ENCODE data around the gene NCAPD2. TPM values are rescaled to one million over a fixed set of nuclear protein-coding genes. Genes with fewer than 3 reads are reported as not detected.

Gene NCAPD2
- total and polyA plus RNA-seq, 2 donors, result 18.8 to 69.6 TPM

DNA sequence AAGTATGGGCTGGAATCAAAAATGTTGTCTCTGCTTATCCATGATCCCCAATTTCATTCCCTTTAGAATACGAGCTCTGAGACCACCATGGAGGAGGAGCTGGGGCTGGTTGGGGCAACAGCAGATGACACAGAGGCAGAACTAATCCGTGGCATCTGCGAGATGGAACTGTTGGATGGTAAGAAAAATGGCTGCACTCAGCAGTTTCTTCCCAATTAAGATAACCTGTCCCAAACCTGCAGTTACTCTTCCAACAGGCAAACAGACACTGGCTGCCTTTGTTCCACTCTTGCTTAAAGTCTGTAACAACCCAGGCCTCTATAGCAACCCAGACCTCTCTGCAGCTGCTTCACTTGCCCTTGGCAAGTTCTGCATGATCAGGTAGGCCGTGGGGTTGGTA, 33.8 kb downstream of the NCAPD2 start:
- Histone ChIP-seq H3K36me3 (ENCODE audit: control insufficient read depth in 2 of 2, insufficient read depth in 2 of 2, low read length in 1 of 2) (peaks cover 84 to 100% of the 10 kb centered on the region in 2 donors), H3K4me1 (ENCODE audit: control insufficient read depth in 2 of 2, insufficient read depth in 2 of 2, low read length in 2 of 2) (peaks cover 4 to 9% of the 10 kb centered on the region in 2 donors)

DNA sequence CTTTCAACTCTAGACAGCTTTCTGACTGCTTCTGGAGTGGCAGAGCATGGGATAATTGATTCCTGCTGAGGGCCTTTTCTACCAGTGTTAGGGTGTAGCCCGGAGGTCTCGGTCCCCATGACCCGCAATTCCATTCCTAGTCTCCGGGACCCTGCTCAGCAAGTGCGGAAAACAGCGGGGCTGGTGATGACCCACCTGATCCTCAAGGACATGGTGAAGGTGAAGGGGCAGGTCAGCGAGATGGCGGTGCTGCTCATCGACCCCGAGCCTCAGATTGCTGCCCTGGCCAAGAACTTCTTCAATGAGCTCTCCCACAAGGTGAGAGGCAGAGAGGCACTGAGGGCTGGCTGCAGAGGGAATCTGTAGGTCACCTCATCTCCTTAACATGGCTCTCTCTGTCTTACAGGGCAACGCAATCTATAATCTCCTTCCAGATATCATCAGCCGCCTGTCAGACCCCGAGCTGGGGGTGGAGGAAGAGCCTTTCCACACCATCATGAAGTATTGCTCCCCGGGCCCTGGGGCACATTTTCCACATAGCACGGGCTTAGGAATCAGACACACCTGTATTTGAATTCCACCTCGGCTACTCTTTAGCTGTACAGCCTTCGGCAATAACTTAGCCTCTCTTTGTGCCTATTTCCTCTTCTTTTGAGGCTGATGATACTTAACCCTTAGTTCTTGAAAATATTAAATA, 34.8 kb downstream of the NCAPD2 start:
- Histone ChIP-seq H3K4me1 (ENCODE audit: control insufficient read depth in 2 of 2, insufficient read depth in 2 of 2, low read length in 2 of 2) (peaks cover 14 to 19% of the 10 kb centered on the region in 2 donors), H3K9me3 (ENCODE audit: control insufficient read depth in 2 of 2, insufficient read depth in 1 of 2, low read length in 1 of 2) (peaks cover 0 to 3% of the 10 kb centered on the region in 2 donors), H3K27ac (ENCODE audit: low read depth in 1 of 2, low read length in 1 of 2) (no peak overlapping the region), H3K36me3 (ENCODE audit: control insufficient read depth in 2 of 2, insufficient read depth in 2 of 2, low read length in 1 of 2) (peaks cover 74 to 90% of the 10 kb centered on the region in 2 donors), H3K4me3 (ENCODE audit: low read length in 2 of 2) (no peak overlapping the region), H3K27me3 (ENCODE audit: control insufficient read depth in 2 of 2, insufficient read depth in 1 of 2, low read length in 1 of 2) (no peaks in the 10 kb centered on the region)
- 95% methylated on average over 17 of the region's 17 CpGs for WGBS
- DNase-seq (ENCODE audit: low read depth in 6 of 9, low spot score in 9 of 9), result no peak

More for the DNA sequence above, 33.8 kb downstream of the NCAPD2 start:
- 98% methylated on average over 4 of the region's 4 CpGs for WGBS
- no peak overlapping the region for H3K27ac ChIP-seq (ENCODE audit: low read depth in 1 of 2, low read length in 1 of 2)
- H3K4me3 ChIP-seq (ENCODE audit: low read length in 2 of 2), result no peak overlapping the region
- no peaks in the 10 kb centered on the region for H3K27me3 ChIP-seq (ENCODE audit: control insufficient read depth in 2 of 2, insufficient read depth in 1 of 2, low read length in 1 of 2)
- DNase-seq (ENCODE audit: low read depth in 6 of 9, low spot score in 9 of 9), result no peak
- peaks cover 0 to 3% of the 10 kb centered on the region in 2 donors for H3K9me3 ChIP-seq (ENCODE audit: control insufficient read depth in 2 of 2, insufficient read depth in 1 of 2, low read length in 1 of 2)

DNA sequence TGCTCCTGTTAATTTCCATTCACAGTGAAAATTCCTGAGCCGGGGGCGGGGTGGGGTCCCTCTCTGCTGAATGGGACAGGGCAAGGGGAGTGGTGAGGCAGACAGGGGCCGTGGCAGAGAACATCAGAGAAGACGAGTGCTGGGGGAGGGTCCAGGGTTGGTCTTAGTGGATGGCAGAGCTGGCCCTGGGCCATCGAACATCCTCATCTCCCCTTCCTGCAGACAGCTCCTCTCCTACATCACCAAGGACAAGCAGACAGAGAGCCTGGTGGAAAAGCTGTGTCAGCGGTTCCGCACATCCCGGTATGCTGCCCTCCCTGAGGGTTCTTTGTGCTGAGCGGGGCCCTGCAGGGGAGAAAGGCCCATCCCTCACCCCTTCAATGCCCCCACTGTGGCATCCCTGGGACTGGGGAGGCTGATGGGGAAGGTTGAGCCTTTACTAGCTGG, 35.4 kb downstream of the NCAPD2 start:
- H3K4me1 ChIP-seq (ENCODE audit: control insufficient read depth in 2 of 2, insufficient read depth in 2 of 2, low read length in 2 of 2), result peaks cover 14 to 24% of the 10 kb centered on the region in 2 donors
- peaks cover 0 to 3% of the 10 kb centered on the region in 2 donors for H3K9me3 ChIP-seq (ENCODE audit: control insufficient read depth in 2 of 2, insufficient read depth in 1 of 2, low read length in 1 of 2)
- H3K4me3 ChIP-seq (ENCODE audit: low read length in 2 of 2), result no peak overlapping the region
- DNase-seq (ENCODE audit: low read depth in 6 of 9, low spot score in 9 of 9), result no peak
- H3K36me3 ChIP-seq (ENCODE audit: control insufficient read depth in 2 of 2, insufficient read depth in 2 of 2, low read length in 1 of 2), result peaks cover 68 to 83% of the 10 kb centered on the region in 2 donors
- no peak overlapping the region for H3K27ac ChIP-seq (ENCODE audit: low read depth in 1 of 2, low read length in 1 of 2)
- 97% methylated on average over 9 of the region's 9 CpGs for WGBS
- H3K27me3 ChIP-seq (ENCODE audit: control insufficient read depth in 2 of 2, insufficient read depth in 1 of 2, low read length in 1 of 2), result no peaks in the 10 kb centered on the region

DNA sequence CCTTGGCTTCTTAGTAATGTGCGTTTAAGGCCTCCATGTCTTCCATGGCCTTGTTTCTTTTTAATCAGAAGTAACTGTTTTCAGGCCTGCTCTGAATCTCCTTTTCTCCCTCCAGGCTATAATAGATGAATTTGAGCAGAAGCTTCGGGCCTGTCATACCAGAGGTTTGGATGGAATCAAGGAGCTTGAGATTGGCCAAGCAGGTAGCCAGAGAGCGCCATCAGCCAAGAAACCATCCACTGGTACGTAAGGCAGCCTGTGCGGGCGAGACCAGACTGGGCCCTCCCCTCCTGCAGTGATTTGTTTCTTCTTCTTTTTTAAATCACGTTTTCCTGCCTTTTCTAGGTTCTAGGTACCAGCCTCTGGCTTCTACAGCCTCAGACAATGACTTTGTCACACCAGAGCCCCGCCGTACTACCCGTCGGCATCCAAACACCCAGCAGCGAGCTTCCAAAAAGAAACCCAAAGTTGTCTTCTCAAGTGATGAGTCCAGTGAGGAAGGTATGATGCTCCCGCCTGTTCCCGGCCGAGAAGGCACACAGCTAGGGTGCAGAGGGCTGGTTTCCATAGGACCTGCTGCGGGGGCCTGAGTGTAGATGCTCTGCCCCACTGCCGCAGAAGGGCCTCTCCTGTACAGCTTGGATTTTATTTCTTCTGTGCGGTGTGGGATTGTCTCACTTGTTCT, 36.8 kb downstream of the NCAPD2 start:
- Histone ChIP-seq H3K36me3 (ENCODE audit: control insufficient read depth in 2 of 2, insufficient read depth in 2 of 2, low read length in 1 of 2) (peaks cover 55 to 75% of the 10 kb centered on the region in 2 donors), H3K27ac (ENCODE audit: low read depth in 1 of 2, low read length in 1 of 2) (no peak overlapping the region), H3K27me3 (ENCODE audit: control insufficient read depth in 2 of 2, insufficient read depth in 1 of 2, low read length in 1 of 2) (no peaks in the 10 kb centered on the region), H3K4me3 (ENCODE audit: low read length in 2 of 2) (no peak overlapping the region), H3K9me3 (ENCODE audit: control insufficient read depth in 2 of 2, insufficient read depth in 1 of 2, low read length in 1 of 2) (peaks cover 0 to 3% of the 10 kb centered on the region in 2 donors), H3K4me1 (ENCODE audit: control insufficient read depth in 2 of 2, insufficient read depth in 2 of 2, low read length in 2 of 2) (peaks cover 19 to 30% of the 10 kb centered on the region in 2 donors)
- WGBS, result 98% methylated on average over 18 of the region's 18 CpGs
- DNase-seq (ENCODE audit: low read depth in 6 of 9, low spot score in 9 of 9), result no peak

DNA sequence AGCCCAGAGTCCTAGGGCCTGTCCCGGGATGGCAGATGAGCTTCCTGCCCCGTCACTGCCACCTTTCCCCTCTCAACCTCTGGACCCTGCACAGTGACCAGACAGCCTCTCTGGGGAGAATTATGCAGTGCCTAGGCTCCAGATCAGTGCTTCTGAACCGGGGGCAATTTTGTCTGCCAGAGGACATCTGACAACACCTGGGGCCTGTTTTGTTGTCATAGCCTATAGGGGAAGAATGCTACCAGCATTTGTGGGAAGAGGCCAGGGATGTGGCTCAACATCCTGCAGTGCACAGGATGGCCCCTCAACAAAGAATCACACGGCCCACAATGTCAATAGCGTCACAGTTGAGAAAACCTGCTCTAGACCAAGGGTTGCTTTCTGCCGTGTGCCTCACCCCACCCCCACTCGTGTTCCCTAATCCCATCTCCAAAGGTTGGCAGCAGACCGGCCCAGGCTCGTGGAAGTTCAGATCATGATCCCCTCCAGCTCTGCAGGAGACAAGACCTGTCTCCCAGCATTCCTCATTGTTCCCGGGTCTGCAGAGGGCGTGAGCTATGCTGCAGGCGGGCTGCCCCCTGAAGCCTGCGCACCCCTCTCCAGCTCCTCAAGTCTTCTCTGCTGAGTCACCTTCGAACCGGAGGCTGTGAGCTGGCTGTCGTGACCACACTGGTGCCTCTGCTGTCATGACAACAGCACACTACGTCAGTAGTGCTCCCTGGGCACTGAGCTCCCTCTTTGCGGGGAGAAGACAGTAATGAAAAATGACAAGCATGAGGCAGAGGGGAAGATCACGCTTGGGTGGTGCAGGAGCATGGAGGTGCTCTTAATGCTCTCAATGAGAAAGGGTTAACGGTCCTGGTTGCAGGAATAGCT, 38.4 kb downstream of the NCAPD2 start:
- H3K27me3 ChIP-seq (ENCODE audit: control insufficient read depth in 2 of 2, insufficient read depth in 1 of 2, low read length in 1 of 2), result no peaks in the 10 kb centered on the region
- H3K4me3 ChIP-seq (ENCODE audit: low read length in 2 of 2), result peak overlapping the region in 1 of 2 donors; percentile 100
- peaks cover 23 to 45% of the 10 kb centered on the region in 2 donors for H3K4me1 ChIP-seq (ENCODE audit: control insufficient read depth in 2 of 2, insufficient read depth in 2 of 2, low read length in 2 of 2)
- 16% methylated on average over 20 of the region's 20 CpGs for WGBS
- DNase-seq (ENCODE audit: low read depth in 6 of 9, low spot score in 9 of 9), result peak in 5 of 9 donors; percentile 79 to 91 (median 80)
- peaks cover 0 to 3% of the 10 kb centered on the region in 2 donors for H3K9me3 ChIP-seq (ENCODE audit: control insufficient read depth in 2 of 2, insufficient read depth in 1 of 2, low read length in 1 of 2)
- peaks cover 53 to 75% of the 10 kb centered on the region in 2 donors for H3K36me3 ChIP-seq (ENCODE audit: control insufficient read depth in 2 of 2, insufficient read depth in 2 of 2, low read length in 1 of 2)
- peak overlapping the region; percentile 62 to 98 for H3K27ac ChIP-seq (ENCODE audit: low read depth in 1 of 2, low read length in 1 of 2)

DNA sequence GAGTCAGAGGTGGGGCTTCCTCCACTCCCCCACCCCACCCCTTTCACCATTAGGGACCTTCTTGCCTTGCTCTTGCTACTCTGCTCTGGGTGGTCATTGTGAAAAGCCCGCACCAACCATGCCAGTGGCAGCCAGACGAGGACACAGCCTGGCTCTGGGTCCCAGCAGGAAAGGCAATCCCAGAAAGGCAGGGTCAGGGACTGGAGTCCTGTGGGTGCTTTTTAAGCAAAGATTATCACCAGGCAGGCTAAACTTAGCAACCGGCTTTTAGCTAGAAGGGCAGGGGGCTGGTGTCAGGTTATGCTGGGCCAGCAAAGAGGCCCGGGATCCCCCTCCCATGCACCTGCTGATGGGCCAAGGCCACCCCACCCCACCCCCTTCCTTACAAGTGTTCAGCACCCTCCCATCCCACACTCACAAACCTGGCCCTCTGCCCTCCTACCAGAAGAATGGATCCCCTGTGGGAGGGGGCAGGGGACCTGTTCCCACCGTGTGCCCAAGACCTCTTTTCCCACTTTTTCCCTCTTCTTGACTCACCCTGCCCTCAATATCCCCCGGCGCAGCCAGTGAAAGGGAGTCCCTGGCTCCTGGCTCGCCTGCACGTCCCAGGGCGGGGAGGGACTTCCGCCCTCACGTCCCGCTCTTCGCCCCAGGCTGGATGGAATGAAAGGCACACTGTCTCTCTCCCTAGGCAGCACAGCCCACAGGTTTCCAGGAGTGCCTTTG, 39.2 kb downstream of the NCAPD2 start:
- Histone ChIP-seq H3K4me1 (ENCODE audit: control insufficient read depth in 2 of 2, insufficient read depth in 2 of 2, low read length in 2 of 2) (peaks cover 23 to 53% of the 10 kb centered on the region in 2 donors), H3K4me3 (ENCODE audit: low read length in 2 of 2) (peak overlapping the region; percentile 93 to 100), H3K27me3 (ENCODE audit: control insufficient read depth in 2 of 2, insufficient read depth in 1 of 2, low read length in 1 of 2) (no peaks in the 10 kb centered on the region), H3K9me3 (ENCODE audit: control insufficient read depth in 2 of 2, insufficient read depth in 1 of 2, low read length in 1 of 2) (peaks cover 0 to 3% of the 10 kb centered on the region in 2 donors), H3K27ac (ENCODE audit: low read depth in 1 of 2, low read length in 1 of 2) (peak overlapping the region; percentile 98), H3K36me3 (ENCODE audit: control insufficient read depth in 2 of 2, insufficient read depth in 2 of 2, low read length in 1 of 2) (peaks cover 52 to 75% of the 10 kb centered on the region in 2 donors)
- WGBS, result 5% methylated on average over 14 of the region's 14 CpGs
- peak in 3 of 9 donors; percentile 39 to 71 (median 48) for DNase-seq (ENCODE audit: low read depth in 6 of 9, low spot score in 9 of 9)

DNA sequence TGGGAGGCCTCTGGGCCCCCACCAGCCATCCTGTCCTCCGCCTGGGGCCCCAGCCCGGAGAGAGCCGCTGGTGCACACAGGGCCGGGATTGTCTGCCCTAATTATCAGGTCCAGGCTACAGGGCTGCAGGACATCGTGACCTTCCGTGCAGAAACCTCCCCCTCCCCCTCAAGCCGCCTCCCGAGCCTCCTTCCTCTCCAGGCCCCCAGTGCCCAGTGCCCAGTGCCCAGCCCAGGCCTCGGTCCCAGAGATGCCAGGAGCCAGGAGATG, 39.7 kb downstream of the NCAPD2 start:
- DNase-seq (ENCODE audit: low read depth in 6 of 9, low spot score in 9 of 9), result no peak
- H3K4me1 ChIP-seq (ENCODE audit: control insufficient read depth in 2 of 2, insufficient read depth in 2 of 2, low read length in 2 of 2), result peaks cover 23 to 58% of the 10 kb centered on the region in 2 donors

DNA sequence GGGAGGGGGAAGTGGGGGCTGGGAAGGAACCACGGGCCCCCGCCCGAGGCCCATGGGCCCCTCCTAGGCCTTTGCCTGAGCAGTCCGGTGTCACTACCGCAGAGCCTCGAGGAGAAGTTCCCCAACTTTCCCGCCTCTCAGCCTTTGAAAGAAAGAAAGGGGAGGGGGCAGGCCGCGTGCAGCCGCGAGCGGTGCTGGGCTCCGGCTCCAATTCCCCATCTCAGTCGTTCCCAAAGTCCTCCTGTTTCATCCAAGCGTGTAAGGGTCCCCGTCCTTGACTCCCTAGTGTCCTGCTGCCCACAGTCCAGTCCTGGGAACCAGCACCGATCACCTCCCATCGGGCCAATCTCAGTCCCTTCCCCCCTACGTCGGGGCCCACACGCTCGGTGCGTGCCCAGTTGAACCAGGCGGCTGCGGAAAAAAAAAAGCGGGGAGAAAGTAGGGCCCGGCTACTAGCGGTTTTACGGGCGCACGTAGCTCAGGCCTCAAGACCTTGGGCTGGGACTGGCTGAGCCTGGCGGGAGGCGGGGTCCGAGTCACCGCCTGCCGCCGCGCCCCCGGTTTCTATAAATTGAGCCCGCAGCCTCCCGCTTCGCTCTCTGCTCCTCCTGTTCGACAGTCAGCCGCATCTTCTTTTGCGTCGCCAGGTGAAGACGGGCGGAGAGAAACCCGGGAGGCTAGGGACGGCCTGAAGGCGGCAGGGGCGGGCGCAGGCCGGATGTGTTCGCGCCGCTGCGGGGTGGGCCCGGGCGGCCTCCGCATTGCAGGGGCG, 40.2 kb downstream of the NCAPD2 start, which contains the start of gene GAPDH:
GAPDH (plus strand) TSS at position 595 of the 772 bp plus-strand sequence. CDS start 316 bp downstream, outside the sequence.
- Histone ChIP-seq H3K4me1 (ENCODE audit: control insufficient read depth in 2 of 2, insufficient read depth in 2 of 2, low read length in 2 of 2) (peaks cover 23 to 63% of the 10 kb centered on the region in 2 donors), H3K27ac (ENCODE audit: low read depth in 1 of 2, low read length in 1 of 2) (peak within 1 kb of the TSS; percentile 98), H3K27me3 (ENCODE audit: control insufficient read depth in 2 of 2, insufficient read depth in 1 of 2, low read length in 1 of 2) (no peaks in the 10 kb centered on the region), H3K36me3 (ENCODE audit: control insufficient read depth in 2 of 2, insufficient read depth in 2 of 2, low read length in 1 of 2) (peaks cover 48 to 75% of the 10 kb centered on the region in 2 donors), H3K9me3 (ENCODE audit: control insufficient read depth in 2 of 2, insufficient read depth in 1 of 2, low read length in 1 of 2) (peaks cover 0 to 3% of the 10 kb centered on the region in 2 donors), H3K4me3 (ENCODE audit: low read length in 2 of 2) (peak within 1 kb of the TSS; percentile 93 to 100)
- WGBS, result under 1% methylated on average over 62 of the region's 62 CpGs
- peak in 7 of 9 donors; percentile 74 to 92 (median 80) for DNase-seq (ENCODE audit: low read depth in 6 of 9, low spot score in 9 of 9)

More for the DNA sequence above, 39.7 kb downstream of the NCAPD2 start:
- peak overlapping the region; percentile 98 for H3K27ac ChIP-seq (ENCODE audit: low read depth in 1 of 2, low read length in 1 of 2)
- peak overlapping the region; percentile 93 to 100 for H3K4me3 ChIP-seq (ENCODE audit: low read length in 2 of 2)
- peaks cover 0 to 3% of the 10 kb centered on the region in 2 donors for H3K9me3 ChIP-seq (ENCODE audit: control insufficient read depth in 2 of 2, insufficient read depth in 1 of 2, low read length in 1 of 2)
- H3K27me3 ChIP-seq (ENCODE audit: control insufficient read depth in 2 of 2, insufficient read depth in 1 of 2, low read length in 1 of 2), result no peaks in the 10 kb centered on the region
- WGBS, result 0% methylated on average over 9 of the region's 9 CpGs
- H3K36me3 ChIP-seq (ENCODE audit: control insufficient read depth in 2 of 2, insufficient read depth in 2 of 2, low read length in 1 of 2), result peaks cover 52 to 75% of the 10 kb centered on the region in 2 donors

Measured in thymus (tissue), 11 donors.